ENCODE data around the gene TAL1. TPM values are rescaled to one million over a fixed set of nuclear protein-coding genes. Genes with fewer than 3 reads are reported as not detected.
"Not testable (repeated sequence)": the region's sequence is repeated elsewhere in the genome, so short reads cannot be mapped to it uniquely, and the experiment has no call there.

TAL1 gene
- total and polyA plus RNA-seq, 11 donors = 1.8 to 3.9 (median 2.9) TPM

DNA sequence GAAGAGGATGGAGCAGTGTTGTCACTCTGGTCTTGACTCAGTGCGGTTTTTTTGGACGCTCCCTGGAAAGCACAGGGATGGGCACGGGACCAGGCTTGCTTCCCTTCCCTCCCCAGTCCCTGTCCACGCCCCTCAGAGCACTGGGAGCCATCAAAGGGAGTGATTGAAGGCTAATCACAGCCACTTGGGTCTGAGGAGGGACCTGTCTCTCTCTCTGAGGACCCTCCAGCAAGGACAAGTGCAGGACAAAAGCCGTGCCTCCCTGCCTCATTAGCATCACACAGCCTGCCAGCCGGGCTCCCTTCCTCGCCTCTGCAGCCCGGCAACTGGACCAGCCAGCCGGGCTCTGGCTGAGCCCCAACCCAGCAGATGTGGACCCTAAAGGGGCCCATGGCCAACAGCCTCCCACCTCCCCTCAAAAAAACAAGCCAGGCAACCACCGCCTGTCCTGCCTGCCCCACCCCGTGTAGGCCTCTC, 23.6 kb downstream of the TAL1 start:
- Histone ChIP-seq H3K9me3 (peaks cover 0 to 1% (median 0%) of the 10 kb centered on the region in 12 donors), H3K36me3 (no peaks in the 10 kb centered on the region), H3K4me1 (peaks cover 0 to 22% (median 8%) of the 10 kb centered on the region in 12 donors), H3K27me3 (peaks cover 0 to 21% (median 4%) of the 10 kb centered on the region in 9 donors), H3K4me3 (no peak overlapping the region), H3K27ac (no peak overlapping the region)
- TF ChIP-seq POLR2A (IDR thresholded peaks at IDR 0.05) = no peak
- TF ChIP-seq, protein P1, sequence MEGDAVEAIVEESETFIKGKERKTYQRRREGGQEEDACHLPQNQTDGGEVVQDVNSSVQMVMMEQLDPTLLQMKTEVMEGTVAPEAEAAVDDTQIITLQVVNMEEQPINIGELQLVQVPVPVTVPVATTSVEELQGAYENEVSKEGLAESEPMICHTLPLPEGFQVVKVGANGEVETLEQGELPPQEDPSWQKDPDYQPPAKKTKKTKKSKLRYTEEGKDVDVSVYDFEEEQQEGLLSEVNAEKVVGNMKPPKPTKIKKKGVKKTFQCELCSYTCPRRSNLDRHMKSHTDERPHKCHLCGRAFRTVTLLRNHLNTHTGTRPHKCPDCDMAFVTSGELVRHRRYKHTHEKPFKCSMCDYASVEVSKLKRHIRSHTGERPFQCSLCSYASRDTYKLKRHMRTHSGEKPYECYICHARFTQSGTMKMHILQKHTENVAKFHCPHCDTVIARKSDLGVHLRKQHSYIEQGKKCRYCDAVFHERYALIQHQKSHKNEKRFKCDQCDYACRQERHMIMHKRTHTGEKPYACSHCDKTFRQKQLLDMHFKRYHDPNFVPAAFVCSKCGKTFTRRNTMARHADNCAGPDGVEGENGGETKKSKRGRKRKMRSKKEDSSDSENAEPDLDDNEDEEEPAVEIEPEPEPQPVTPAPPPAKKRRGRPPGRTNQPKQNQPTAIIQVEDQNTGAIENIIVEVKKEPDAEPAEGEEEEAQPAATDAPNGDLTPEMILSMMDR (IDR thresholded peaks at IDR 0.05) = no peak
- no peak for ATAC-seq
- intact Hi-C loops (cut with DNase I) = no loop called here
- DNase-seq = no peak
- 40 to 53% (median 44%) methylated on average over 2 to 11 of the region's 11 CpGs for WGBS, 4 donors

GRCh38 chr1:47207803-47208373, 24.1 kb downstream of the TAL1 start:
- H3K9me3 ChIP-seq = peaks cover 0 to 6% (median 2%) of the 10 kb centered on the region in 12 donors
- TF ChIP-seq, protein P1 (IDR thresholded peaks at IDR 0.05) = no peak
- no peak for TF ChIP-seq POLR2A (IDR thresholded peaks at IDR 0.05)
- peaks cover 0 to 21% (median 4%) of the 10 kb centered on the region in 9 donors for H3K27me3 ChIP-seq
- no peak for ATAC-seq
- intact Hi-C loops (cut with DNase I) = no loop called here
- H3K4me1 ChIP-seq = peaks cover 0 to 21% (median 8%) of the 10 kb centered on the region in 12 donors
- no peak overlapping the region for H3K4me3 ChIP-seq
- no peak overlapping the region for H3K27ac ChIP-seq
- no peaks in the 10 kb centered on the region for H3K36me3 ChIP-seq
- no peak for DNase-seq
- WGBS, 4 donors = 65 to 81% (median 69%) methylated on average over 7 to 8 of the region's 8 CpGs

- H3K4me1 ChIP-seq = peaks cover 0 to 5% (median 0%) of the 10 kb centered on the region in 12 donors
- TF ChIP-seq, protein P1 (IDR thresholded peaks at IDR 0.05) = no peak
- TF ChIP-seq POLR2A (IDR thresholded peaks at IDR 0.05) = no peak
- intact Hi-C loops (cut with DNase I) = no loop called here
- H3K9me3 ChIP-seq = peaks cover 0 to 9% (median 4%) of the 10 kb centered on the region in 12 donors
- no peak overlapping the region for H3K27ac ChIP-seq
- peaks cover 0 to 21% (median 4%) of the 10 kb centered on the region in 9 donors for H3K27me3 ChIP-seq
- 84 to 94% (median 90%) methylated on average over 5 of the region's 5 CpGs for WGBS, 4 donors
- no peak for DNase-seq
- no peaks in the 10 kb centered on the region for H3K36me3 ChIP-seq
- no peak overlapping the region for H3K4me3 ChIP-seq
- ATAC-seq = no peak
Observed at GRCh38 chr1:47205918-47206317, 26.1 kb downstream of the TAL1 start.

DNA sequence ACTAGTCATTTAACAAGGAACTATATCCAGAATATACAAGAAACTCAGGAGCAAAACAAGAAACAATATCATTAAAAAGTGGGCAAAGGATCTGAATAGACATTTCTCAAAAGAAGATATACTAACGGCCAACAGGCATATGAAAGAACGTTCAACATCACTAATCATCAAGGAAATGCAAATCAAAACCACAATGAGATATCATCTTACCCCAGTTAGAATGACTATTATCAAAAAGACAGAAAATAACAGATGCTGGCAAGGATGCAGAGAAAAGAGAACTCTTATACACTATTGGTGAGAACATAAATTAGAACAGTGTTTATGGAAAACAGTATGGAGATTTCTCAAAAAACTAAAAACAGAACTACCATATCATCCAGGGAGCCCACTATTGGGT, 28.5 kb downstream of the TAL1 start:
- H3K36me3 ChIP-seq; H3K4me1 ChIP-seq; intact Hi-C loops (cut with DNase I); H3K27ac ChIP-seq; ATAC-seq; H3K4me3 ChIP-seq; DNase-seq; H3K9me3 ChIP-seq: not testable (repeated sequence)
- 28 to 65% (median 54%) methylated on average over 2 of the region's 2 CpGs for WGBS, 4 donors
- H3K27me3 ChIP-seq = peaks cover 0 to 15% (median 0%) of the 10 kb centered on the region in 9 donors
